ENCODE results near the gene BZW1. TPM values are rescaled to one million over a fixed set of nuclear protein-coding genes. Genes with fewer than 3 reads are reported as not detected.

BZW1 gene
- total RNA-seq, 1 experiment from 2014 or later, result 353 TPM

DNA sequence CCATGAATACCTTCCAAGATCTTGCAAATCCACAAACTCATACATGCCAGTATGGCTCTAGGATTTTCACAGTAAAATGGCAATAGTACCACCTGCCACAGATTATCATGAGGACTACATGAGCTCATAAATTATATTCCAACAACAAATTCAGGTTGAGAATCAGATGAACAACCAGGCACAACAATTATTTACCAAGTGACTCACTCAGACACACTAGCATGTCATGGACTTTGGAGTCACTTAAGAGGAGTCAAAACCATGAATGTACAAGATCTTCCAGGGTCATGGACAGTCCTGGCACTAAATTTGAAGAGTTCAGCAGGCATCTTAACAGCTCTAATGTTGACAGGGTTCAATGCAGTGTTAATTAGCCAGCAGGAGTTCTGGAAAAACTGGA is 34.4 kb upstream of the BZW1 start:
- Mint-ChIP-seq H3K4me1 (ENCODE audit: insufficient read depth, unreplicated experiment) (peaks cover 12% of the 10 kb centered on the region), H3K27me3 (ENCODE audit: insufficient read depth, unreplicated experiment) (no peaks in the 10 kb centered on the region), H3K27ac (ENCODE audit: low read depth, unreplicated experiment) (no peak overlapping the region), H3K36me3 (ENCODE audit: insufficient read depth, unreplicated experiment) (no peaks in the 10 kb centered on the region), H3K9me3 (ENCODE audit: unreplicated experiment) (peaks cover 12% of the 10 kb centered on the region), H3K4me3 (ENCODE audit: unreplicated experiment) (no peak overlapping the region)
- intact Hi-C loops (cut with micrococcal nuclease), result no loop called here
- ChIA-PET CTCF (no interaction called here), POLR2A (interaction anchor here (0.6 to 1.5 kb wide), 2 partner anchors 9 to 22 kb away, joined by 4 read pairs; no protein-coding TSS in a partner anchor)
- TF ChIP-seq, protein P1, sequence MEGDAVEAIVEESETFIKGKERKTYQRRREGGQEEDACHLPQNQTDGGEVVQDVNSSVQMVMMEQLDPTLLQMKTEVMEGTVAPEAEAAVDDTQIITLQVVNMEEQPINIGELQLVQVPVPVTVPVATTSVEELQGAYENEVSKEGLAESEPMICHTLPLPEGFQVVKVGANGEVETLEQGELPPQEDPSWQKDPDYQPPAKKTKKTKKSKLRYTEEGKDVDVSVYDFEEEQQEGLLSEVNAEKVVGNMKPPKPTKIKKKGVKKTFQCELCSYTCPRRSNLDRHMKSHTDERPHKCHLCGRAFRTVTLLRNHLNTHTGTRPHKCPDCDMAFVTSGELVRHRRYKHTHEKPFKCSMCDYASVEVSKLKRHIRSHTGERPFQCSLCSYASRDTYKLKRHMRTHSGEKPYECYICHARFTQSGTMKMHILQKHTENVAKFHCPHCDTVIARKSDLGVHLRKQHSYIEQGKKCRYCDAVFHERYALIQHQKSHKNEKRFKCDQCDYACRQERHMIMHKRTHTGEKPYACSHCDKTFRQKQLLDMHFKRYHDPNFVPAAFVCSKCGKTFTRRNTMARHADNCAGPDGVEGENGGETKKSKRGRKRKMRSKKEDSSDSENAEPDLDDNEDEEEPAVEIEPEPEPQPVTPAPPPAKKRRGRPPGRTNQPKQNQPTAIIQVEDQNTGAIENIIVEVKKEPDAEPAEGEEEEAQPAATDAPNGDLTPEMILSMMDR (IDR thresholded peaks at IDR 0.05; ENCODE audit: unreplicated experiment), result no peak
- BruUV-seq (replicated peaks), result no TSS peak
- no peak for DNase-seq (ENCODE audit: unreplicated experiment)

- CTCF ChIA-PET, result no interaction called here
- POLR2A ChIA-PET, result interaction anchor here (1.5 kb wide), 1 partner anchor 10 kb away, joined by 4 read pairs; no protein-coding TSS in a partner anchor
- peaks cover 5% of the 10 kb centered on the region for H3K9me3 Mint-ChIP-seq (ENCODE audit: unreplicated experiment)
- no peaks in the 10 kb centered on the region for H3K36me3 Mint-ChIP-seq (ENCODE audit: insufficient read depth, unreplicated experiment)
- peaks cover 17% of the 10 kb centered on the region for H3K4me1 Mint-ChIP-seq (ENCODE audit: insufficient read depth, unreplicated experiment)
- no TSS peak for BruUV-seq (replicated peaks)
- intact Hi-C loops (cut with micrococcal nuclease), result no loop called here
- H3K27me3 Mint-ChIP-seq (ENCODE audit: insufficient read depth, unreplicated experiment), result no peaks in the 10 kb centered on the region
- no peak overlapping the region for H3K4me3 Mint-ChIP-seq (ENCODE audit: unreplicated experiment)
- TF ChIP-seq, protein P1 (IDR thresholded peaks at IDR 0.05; ENCODE audit: unreplicated experiment), result no peak
- H3K27ac Mint-ChIP-seq (ENCODE audit: low read depth, unreplicated experiment), result no peak overlapping the region
- DNase-seq (ENCODE audit: unreplicated experiment), result no peak
Observed at GRCh38 chr2:200778038-200778437, 33.7 kb upstream of the BZW1 start.

GRCh38 chr2:200779214-200779613 is 32.5 kb upstream of the BZW1 start:
- DNase-seq (ENCODE audit: unreplicated experiment), result no peak
- ChIA-PET POLR2A (interaction anchor here (0.8 kb wide), 1 partner anchor 13 kb away, joined by 6 read pairs; no protein-coding TSS in a partner anchor), CTCF (interaction anchor here (0.5 to 0.8 kb wide), 3 partner anchors 14 to 56 kb away, joined by 3 to 4 read pairs (median 3); no protein-coding TSS in a partner anchor)
- H3K4me3 Mint-ChIP-seq (ENCODE audit: unreplicated experiment), result no peak overlapping the region
- no peaks in the 10 kb centered on the region for H3K36me3 Mint-ChIP-seq (ENCODE audit: insufficient read depth, unreplicated experiment)
- TF ChIP-seq, protein P1 (IDR thresholded peaks at IDR 0.05; ENCODE audit: unreplicated experiment), result no peak
- peaks cover 17% of the 10 kb centered on the region for H3K4me1 Mint-ChIP-seq (ENCODE audit: insufficient read depth, unreplicated experiment)
- intact Hi-C loops (cut with micrococcal nuclease), result no loop called here
- no TSS peak for BruUV-seq (replicated peaks)
- H3K27me3 Mint-ChIP-seq (ENCODE audit: insufficient read depth, unreplicated experiment), result no peaks in the 10 kb centered on the region
- no peaks in the 10 kb centered on the region for H3K9me3 Mint-ChIP-seq (ENCODE audit: unreplicated experiment)
- no peak overlapping the region for H3K27ac Mint-ChIP-seq (ENCODE audit: low read depth, unreplicated experiment)

DNA sequence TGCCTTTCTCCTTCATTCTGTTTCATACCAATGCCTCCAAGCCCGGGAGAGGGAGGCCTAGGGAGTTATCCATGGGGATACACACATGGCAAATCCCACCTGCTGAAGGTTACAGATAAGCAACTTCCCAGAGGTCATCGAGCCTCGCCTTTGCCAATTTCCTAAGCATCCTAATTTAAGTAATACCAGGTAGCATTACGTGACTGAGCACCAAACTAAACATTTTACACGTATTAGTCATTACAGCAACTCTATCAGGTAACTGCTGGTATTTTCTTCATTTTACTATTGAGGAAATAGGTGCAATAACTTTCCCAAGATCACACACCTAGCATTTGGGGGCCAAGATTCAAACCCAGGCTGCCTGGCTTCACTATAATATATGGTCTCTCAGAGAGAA is 30.1 kb upstream of the BZW1 start:
- BruUV-seq (replicated peaks), result no TSS peak
- Mint-ChIP-seq H3K27ac (ENCODE audit: low read depth, unreplicated experiment) (no peak overlapping the region), H3K9me3 (ENCODE audit: unreplicated experiment) (no peaks in the 10 kb centered on the region), H3K4me1 (ENCODE audit: insufficient read depth, unreplicated experiment) (peaks cover 17% of the 10 kb centered on the region), H3K4me3 (ENCODE audit: unreplicated experiment) (no peak overlapping the region), H3K27me3 (ENCODE audit: insufficient read depth, unreplicated experiment) (no peaks in the 10 kb centered on the region), H3K36me3 (ENCODE audit: insufficient read depth, unreplicated experiment) (no peaks in the 10 kb centered on the region)
- DNase-seq (ENCODE audit: unreplicated experiment), result peak; percentile 32
- intact Hi-C loops (cut with micrococcal nuclease), result no loop called here
- CTCF ChIA-PET, result interaction anchor here (1.0 kb wide), 1 partner anchor 13 kb away, joined by 3 read pairs; no protein-coding TSS in a partner anchor
- TF ChIP-seq, protein P1 (IDR thresholded peaks at IDR 0.05; ENCODE audit: unreplicated experiment), result no peak
- POLR2A ChIA-PET, result no interaction called here

All from MCF 10A (cell line).